NOMO-1 treated with DMSO at 0.1 percent for 48 hours (cell line): ENCODE measurements around the gene SERHL2.
"Not testable (repeated sequence)": the region's sequence is repeated elsewhere in the genome, so short reads cannot be mapped to it uniquely, and the experiment has no call there.

Source experiments
- DNase-seq: peaks from one replicate; lab custom pipeline; 2025; ENCODE audit not compliant: unreplicated experiment; lab: John Stamatoyannopoulos, UW

SERHL2 gene

DNA sequence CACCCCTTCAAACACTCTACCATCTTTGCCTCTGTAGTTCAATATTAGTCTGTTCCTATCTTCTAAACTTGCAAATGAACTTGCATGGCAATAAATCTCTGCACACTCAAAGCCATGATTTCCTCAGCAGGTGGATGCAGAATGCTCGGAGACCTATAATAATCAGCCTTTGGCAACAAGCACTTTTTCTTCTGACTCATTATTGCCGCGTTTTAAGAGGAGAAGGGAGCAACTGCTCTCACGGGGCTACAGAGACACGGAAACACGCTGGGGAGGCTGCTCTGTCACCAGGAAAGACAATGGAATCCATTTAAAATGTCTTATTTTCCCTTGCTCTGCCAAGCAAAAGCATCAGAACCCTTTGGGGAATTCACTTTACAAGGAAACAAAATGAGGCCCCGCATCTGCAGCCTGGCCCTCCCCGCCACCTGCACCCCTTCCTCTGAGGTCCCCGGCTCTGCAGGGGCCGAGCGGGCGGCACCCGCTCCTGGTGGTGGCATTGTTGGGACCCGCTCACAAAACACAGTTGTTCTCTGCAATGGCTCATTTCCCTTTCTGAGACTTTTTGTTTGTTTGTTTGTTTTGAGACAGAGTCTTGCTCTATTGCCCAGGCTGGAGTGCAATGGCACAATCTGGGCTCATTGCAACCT lies 18.5 kb upstream of the SERHL2 start:
- not testable (repeated sequence) for DNase-seq

DNA sequence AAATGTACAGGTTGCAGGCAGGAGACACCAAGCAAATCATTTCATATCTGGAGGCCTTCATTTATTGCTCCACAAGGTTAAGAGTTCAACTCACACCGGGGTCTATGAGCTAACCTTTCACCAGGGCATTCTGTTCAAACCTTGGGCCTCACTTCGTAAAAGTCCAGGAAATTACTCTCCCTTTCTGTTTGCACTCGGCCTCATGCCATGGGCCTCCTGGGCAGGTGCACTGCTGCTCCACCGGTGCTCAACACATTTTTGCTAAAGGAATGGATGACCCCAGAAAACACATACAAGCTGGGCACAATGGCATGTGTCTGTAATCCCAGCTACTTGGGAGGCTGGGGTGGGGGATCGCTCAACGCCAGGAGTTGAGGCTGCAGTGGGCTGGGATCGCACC lies 17.6 kb upstream of the SERHL2 start:
- DNase-seq: no peak

DNA sequence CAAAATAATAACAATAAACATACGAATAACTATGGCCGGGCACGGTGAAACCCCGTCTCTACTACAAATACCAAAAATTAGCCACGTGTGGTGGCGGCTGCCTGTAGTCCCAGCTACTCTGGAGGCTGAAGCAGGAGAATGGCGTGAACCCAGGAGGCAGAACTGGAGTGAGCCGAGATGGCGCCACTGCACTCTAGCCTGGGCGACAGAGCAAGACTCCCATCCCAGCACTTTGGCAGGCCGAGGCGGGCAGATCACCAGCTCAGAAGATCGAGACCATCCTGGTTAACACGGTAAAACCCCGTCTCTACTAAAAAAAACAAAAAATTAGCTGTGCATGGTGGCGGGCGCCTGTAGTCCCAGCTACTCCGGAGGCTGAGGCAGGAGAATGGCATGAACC lies 17.1 kb upstream of the SERHL2 start:
- DNase-seq: not testable (repeated sequence)

DNA sequence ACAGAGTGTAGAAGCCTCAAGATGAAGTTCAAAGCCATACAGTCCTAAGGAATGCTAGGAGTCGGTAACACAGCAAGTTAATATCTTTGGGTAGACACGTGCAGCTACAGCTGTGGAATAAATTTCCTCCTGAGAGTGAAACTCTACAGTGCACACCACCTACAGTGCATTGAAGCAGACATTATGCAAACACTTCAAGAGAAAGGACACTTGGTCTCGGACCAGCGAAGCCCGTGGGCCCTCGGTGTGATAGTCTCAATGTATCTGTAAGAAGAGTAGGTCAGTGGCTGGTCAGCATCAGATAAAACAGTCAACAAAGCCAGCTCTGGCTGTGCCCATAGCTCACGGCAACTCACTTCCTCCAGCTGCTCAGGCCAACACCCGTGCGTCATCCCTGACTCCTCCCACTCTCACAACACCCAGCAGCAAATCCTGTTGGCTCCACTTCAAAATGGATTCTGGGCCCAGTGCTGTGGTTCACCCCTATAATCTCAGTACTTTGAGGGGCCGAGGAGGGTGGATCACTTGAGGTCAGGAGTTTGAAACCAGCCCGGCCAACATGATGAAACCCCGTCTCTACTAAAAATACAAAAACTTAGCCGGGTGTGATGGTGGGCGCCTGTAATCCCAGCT lies 16.4 kb upstream of the SERHL2 start:
- not testable (repeated sequence) for DNase-seq

DNA sequence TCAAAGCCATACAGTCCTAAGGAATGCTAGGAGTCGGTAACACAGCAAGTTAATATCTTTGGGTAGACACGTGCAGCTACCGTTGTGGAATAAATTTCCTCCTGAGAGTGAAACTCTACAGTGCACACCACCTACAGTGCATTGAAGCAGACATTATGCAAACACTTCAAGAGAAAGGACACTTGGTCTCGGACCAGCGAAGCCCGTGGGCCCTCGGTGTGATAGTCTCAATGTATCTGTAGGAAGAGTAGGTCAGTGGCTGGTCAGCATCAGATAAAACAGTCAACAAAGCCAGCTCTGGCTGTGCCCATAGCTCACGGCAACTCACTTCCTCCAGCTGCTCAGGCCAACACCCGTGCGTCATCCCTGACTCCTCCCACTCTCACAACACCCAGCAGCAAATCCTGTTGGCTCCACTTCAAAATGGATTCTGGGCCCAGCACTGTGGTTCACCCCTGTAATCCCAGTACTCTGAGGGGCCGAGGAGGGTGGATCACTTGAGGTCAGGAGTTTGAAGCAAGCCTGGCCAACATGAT lies 14.5 kb upstream of the SERHL2 start:
- not testable (repeated sequence) for DNase-seq

DNA sequence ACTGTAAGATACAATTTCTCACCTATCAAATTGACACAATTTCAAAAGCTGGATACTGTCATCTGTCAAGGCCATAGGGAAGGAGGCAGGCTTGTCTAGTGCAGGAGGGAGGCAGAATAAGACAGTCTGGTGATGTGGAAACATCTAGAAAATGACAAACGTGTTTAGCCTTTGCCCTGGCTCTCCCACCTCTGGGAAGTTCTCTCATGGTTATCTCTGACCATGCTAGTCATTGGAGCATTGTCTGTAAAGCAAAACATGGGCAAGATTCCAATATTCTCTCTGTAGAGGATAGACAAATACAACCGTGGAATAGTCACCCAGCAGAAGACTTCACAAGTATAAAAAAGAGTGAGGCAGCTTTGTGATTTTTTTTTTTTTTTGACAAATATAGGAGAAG lies 9.1 kb upstream of the SERHL2 start:
- no peak for DNase-seq

DNA sequence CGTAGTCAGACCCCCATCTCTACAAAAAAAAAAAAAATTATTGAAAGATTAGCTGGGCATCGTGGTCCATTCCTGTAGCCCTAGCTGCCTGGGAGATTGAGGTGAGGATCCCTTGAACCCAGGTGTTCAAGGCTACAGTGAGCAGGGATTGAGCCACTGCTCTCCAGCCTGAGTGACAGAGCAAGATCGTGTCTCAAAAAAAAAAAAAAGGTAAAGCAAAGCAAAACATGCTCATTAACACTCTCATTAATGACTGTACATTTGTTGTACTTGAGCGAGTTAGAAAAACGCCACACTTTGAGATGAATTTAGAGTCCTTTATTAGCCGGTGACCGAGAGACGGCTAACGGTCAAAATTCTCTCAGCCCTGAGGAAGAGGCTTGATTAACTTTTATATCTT lies 6.2 kb upstream of the SERHL2 start:
- no peak for DNase-seq

DNA sequence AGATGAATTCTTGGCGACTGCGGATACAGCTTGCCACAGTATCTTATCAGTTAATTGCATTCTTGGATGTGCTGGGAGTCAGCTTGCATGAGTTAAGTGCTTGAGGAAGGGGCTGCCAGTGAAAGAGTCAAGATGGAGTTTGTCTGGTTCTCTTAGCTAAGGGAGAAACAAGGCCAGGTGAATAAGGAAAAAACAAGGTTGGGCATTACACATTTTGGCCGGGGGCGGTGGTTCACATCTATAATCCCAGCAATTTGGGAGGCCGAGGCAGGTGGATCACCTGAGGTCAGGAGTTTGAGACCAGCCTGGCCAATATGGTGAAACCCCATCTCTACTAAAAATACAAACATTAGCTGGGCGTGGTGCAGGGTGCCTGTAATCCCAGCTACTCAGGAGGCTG lies 5.6 kb upstream of the SERHL2 start:
- not testable (repeated sequence) for DNase-seq

DNA sequence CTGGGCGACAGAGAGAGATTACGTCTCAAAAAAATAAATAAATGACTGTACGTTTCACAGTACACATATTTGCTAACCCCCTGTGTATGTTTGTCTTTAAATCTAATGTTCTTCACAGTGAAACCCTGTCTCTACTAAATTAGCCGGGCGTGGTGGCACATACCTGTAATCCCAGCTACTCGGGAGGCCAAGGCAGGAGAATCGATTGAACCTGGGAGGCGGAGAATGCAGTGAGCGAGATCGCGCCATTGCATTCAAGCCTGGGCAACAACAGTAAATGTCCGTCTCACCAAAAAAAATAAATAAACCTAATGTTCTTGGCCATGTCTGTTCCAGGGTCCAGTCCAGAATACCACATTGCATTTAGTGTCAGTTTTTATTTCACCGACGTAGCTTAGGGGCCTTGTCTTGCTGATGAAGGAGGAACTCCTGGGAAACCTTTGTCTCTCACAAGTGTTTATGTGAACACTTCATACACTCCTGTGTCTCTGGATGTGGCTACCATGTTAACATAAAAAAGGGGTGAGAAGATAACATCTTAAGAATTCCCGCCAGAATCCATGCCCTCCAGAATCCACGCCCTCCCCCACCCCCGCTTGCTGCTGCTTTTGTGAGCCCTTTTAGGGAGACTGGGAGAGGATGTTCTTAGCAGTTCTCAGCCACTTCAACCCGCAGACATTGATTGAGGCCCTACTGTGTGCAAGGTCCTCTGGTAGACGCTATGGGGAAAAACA lies 5.0 kb upstream of the SERHL2 start:
- no peak for DNase-seq

DNA sequence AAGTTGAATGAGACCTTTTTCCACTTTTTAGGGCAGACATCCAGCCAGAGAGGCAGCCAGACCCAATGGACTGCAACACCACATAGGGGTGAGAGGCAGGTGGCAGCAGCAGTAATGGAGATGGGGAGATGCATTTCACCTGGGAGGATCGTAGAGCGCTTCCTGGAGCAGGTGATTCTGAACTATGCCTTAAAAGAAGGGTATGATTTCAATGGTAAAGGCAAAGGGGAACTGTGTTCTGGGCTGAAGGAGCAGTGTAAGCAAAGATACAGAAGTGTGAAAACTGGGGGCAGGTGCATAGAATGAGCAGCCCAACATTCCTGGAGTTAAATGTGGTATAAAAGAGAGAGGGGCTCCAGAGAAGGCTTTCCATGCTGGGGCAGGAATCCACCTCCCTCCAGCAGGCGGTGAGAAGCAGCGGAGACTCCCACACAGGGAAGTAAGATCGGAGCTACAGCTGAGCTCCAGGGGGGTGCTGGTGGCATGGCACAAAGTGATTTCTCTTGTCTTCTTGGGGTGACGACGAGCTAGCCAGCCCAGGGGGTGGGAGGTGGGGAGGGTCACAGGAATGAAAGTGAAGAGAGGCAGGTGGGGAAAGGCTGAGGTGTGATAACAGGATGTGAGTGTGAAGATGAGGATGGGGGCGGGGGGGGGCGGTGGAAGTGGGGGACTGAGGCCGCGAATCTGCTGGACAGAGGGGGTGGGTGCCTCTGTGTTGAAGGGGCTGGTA lies 4.3 kb upstream of the SERHL2 start:
- no peak for DNase-seq

DNA sequence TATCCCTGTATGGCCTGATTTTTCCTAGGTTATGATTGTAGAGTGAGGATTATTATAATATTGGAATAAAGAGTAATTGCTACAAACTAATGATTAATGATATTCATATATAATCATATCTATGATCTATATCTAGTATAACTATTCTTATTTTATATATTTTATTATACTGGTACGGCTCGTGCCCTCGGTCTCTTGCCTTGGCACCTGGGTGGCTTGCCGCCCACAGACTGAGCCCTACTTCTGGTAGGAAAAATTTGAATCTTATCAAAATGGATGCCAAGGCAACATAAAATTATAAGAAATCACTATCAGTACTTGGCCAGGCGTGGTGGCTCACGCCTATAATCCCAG lies 1.5 kb upstream of the SERHL2 start:
- DNase-seq: not testable (repeated sequence)

DNA sequence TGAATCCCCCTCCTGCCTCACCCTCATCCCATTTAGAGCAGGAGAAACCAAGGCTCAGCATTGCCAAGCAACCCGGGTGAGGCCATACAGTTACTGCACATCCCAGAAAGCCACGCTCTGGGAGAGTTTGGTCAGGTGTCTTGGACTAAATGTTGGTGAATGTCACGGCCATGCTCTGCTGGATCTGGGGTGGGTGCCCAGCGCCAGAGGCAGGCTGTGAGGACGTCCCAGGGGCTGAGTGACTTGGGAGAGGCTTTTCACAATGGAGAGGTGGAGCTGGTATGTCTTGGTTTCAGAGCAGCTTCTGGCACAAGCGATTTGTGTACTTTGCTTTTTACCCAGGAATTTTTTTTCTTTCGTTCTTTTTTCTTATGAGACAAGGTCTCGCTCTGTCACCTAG lies 6.6 kb downstream of the SERHL2 start:
- DNase-seq: no peak

DNA sequence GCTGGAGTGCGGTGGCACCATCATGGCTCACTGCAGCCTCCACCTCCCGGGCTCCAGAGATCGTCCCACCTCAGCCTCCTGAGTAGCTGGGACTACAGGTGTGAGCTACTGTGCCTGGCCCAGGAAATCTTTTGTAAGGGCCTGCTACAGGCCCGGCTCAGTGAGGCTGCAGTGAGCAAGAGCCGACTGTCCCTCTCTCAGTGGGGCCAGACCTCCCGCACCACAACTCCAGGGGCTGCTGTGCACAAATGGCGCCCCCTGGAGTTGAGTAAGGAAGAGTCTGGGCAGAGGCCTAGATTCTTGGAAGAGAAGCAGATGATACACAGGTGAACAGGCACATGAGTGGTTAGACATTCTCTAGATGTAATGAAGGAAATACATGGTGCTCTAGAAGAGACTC lies 7.0 kb downstream of the SERHL2 start:
- no peak for DNase-seq

DNA sequence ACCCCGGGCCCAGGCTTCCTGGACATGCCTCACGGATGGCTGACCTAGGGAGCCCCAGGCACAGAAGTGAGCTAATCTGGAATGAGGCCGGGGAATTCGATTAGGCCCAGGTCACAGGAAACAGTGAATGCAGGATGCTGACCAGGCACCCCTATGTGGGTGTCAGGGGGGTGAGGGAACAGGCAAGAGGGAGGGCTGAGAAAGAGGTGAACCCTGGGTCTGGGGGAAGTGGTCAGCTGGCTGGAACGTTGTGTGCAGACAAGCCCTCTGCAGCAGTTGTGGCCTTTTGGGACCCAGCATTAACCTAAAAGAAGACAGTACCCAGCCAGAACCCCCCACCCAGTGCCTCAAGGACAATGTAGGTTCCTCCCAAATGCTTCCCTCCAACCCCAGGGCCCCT lies 8.1 kb downstream of the SERHL2 start:
- no peak for DNase-seq

DNA sequence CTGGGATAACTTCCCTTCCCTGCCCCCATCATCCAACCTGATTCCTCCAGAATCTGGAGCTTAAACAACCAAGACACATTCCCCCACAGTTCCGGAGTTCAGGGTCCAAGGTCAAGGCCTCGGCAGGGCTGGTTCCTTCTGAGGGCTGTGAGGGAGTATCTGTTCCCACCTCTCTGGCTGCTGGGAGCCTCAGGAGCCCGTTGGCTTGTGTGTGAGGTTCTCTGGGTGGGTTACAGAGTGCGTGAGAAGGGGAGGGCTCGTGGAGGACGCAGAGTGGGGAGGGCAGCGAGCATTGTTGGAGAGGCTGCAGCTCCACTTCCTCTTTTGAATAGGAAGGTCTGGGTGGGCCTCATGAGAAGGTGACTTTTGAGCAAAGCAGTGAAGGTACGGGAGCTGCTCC lies 8.5 kb downstream of the SERHL2 start:
- peak; percentile 77 for DNase-seq

DNA sequence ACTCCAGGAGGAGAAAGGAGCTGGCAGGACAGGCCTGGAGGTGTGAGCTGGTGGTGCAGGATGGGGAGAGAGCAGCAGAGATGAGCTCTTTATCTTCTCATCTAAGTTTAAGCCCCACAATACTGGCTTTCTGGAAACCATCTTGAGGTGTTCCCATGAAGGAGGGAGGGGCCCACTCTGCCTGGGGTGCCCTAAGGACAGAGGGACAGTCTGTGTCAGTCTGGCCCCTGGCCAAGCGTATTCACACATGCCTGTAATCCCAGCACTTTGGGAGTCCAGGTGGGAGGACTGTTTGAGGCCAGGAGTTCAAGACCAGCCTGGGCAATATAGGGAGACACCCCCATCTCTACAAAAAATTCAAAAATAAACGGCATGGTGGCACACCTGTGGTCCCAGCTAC lies 8.9 kb downstream of the SERHL2 start:
- DNase-seq: no peak

DNA sequence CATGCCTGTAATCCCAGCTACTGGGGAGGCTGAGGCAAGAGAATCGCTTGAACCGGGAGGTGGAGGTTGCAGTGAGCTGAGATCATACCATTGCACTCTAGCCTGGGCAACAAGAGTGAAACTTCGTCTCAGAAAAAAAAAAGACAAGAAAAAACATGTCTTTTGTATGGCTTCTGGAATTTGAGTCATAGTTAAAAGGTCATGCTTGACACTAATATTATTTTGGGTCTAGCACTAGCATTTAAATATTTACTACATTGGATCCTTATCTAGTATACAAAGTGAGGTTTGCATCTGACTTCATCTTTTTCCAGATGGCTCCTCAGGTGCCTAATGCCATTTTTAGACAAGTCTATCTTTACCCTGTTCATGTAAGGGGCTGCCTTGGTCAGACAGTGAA lies 10.2 kb downstream of the SERHL2 start:
- DNase-seq: not testable (repeated sequence)

DNA sequence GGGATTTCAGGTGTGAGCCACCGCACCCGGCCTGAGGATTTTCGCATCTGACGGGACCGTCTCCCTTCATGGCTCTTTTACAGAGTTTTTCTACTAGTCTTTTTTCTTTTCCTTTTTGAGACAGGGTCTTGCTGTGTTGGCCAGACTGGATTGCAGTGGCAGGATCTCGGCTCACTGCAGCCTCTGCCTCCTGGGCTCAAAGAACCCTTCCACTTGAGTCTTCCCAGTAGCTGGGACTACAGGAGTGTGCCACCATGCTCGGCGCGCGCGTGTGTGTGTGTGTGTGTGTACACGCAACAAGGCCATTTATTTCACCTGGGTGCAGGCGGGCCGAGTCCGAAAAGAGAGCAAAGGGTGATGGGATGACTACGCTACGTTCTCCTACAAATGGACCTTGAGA lies 10.9 kb downstream of the SERHL2 start:
- DNase-seq: no peak

DNA sequence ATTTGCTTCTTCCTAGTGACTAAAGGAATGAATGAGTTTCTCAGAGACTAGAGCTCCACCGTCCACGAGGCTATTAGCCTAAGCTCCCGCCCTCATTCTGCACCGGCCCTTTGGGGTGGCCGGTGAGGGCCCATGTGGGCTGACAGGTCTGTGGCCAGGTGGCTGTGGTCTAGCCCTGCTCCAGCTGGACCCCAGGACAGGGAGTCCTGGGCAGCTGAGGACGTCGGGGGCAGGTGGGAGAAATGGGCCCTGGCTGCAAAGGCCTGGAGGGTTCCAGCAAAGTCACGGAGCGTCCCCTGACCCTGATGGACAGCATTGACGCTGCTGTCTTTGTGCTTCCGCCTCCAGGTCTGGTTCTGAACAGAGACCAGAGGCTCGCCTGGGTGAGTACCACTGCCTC lies 12.2 kb downstream of the SERHL2 start:
- DNase-seq: no peak

DNA sequence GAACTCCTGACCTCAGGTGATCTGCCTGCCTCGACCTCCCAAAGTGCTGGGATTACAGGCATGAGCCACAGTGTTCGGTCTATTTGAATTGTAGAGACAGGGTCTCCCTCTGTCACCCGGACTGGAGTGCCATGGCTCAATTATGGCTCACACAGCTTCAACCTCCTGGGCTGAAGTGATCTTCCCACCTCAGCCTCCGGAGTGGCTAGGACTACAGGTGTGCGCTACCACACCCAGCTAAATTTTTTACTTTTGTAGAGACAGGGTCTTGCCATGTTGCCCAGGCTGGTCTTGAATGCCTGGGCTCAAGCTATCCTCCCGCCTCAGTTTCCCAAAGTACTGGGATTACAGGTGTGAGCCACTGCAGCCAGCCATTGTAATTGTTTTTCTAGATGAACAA lies 14.2 kb downstream of the SERHL2 start:
- not testable (repeated sequence) for DNase-seq

DNA sequence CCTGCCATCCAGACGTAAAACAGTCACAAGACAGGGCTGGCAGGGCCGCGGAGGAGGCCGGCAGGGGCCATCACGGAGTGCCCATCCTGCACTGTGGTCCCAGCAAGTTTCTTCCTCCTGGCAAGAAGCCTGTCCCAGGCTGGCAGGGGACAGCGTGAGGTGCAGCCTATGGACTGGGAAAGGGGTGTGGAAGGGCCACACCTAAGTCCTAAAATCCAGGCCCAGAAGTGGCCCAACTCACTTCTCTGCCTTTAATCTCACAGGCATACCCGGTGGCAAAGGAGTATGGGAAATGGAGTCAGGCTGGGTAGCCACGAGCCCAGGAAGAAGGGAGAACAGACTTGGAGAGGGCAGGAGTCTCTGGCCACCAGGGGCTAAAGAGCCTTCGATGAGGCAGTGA lies 16.8 kb downstream of the SERHL2 start:
- DNase-seq: not testable (repeated sequence)

DNA sequence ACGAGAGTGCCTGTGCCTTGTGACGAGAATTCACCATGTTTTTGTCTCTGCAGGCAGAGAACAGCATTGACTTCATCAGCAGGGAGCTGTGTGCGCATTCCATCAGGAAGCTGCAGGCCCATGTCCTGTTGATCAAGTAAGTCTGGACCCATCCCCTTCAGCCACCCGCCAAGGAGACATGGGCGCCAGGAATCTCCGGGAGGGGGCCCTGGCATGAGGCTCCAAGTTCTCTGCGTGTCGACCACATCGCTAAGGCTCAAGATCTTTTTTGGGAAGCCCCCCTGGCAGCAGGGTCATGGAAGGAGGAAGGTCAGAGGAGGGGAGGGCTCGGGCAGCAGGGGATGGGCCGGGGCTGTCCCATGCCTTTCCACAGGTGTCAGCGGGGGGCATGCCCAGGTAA lies 17.3 kb downstream of the SERHL2 start:
- not testable (repeated sequence) for DNase-seq
